ENCODE data around the gene BLOC1S4. TPM values are rescaled to one million over a fixed set of nuclear protein-coding genes. Genes with fewer than 3 reads are reported as not detected.

The BLOC1S4 gene
- total RNA-seq, 1 experiment from 2014 or later = 14.9 TPM

GRCh38 chr4:6710282-6710681 lies 5.7 kb upstream of the BLOC1S4 start:
- peaks cover 25% of the 10 kb centered on the region; the same call in 1 of the 2 replicates for H3K79me2 ChIP-seq (ENCODE audit: insufficient read depth, low read length)
- no CpG with 5 or more reads among the region's 6 CpGs for WGBS (ENCODE audit: extremely low coverage, insufficient read length, low lambda C conversion rate)
- H3K4me2 ChIP-seq (ENCODE audit: insufficient read depth, insufficient read length, low read length) = peak overlapping the region; percentile 93
- H2BK15ac ChIP-seq (ENCODE audit: low read depth, low read length) = no peak overlapping the region
- H4K8ac ChIP-seq (replicated peaks; ENCODE audit: insufficient read length, low read depth, low read length) = no peak overlapping the region
- no peak overlapping the region for H2BK5ac ChIP-seq (ENCODE audit: insufficient read length, low read length)
- peaks cover 42% of the 10 kb centered on the region for H3K27me3 Mint-ChIP-seq (ENCODE audit: low read depth)
- peaks cover 2% of the 10 kb centered on the region for H3K27me3 ChIP-seq (ENCODE audit: insufficient read depth, low read length)
- no peak overlapping the region for H3K27ac ChIP-seq (ENCODE audit: insufficient read length, low read depth, low read length)
- no peaks in the 10 kb centered on the region for H3K9me3 ChIP-seq (ENCODE audit: control insufficient read depth, low read depth, low read length)
- H3K4ac ChIP-seq (ENCODE audit: low read depth, low read length) = no peak overlapping the region
- no peak overlapping the region for H2BK20ac ChIP-seq (ENCODE audit: low read depth, low read length, poor library complexity, severe bottlenecking)
- H3K9me3 Mint-ChIP-seq = peaks cover 2 to 7% of the 10 kb centered on the region in 2 experiments; a peak in 3 of 5 replicates
- H4K20me1 ChIP-seq (ENCODE audit: control insufficient read depth, insufficient read depth, insufficient read length) = no peaks in the 10 kb centered on the region
- H3K23me2 ChIP-seq (ENCODE audit: insufficient read length, low read depth, low read length, poor library complexity, severe bottlenecking) = peaks cover 12% of the 10 kb centered on the region
- H3K9ac ChIP-seq (ENCODE audit: extremely low read depth, insufficient read length, low read length) = peak overlapping the region; percentile 60
- no peak for TF ChIP-seq CTCF (conservative IDR thresholded peaks at IDR 0.05)
- H2AFZ ChIP-seq (ENCODE audit: low read length) = peak overlapping the region; percentile 65
- no peak overlapping the region for H4K5ac ChIP-seq (ENCODE audit: insufficient read length, low read depth, low read length)
- no peak overlapping the region for H2AK5ac ChIP-seq (ENCODE audit: insufficient read length, low read length)
- H3K4me1 Mint-ChIP-seq = peaks cover 16 to 27% of the 10 kb centered on the region in 2 experiments
- no peak overlapping the region for H2BK12ac ChIP-seq (ENCODE audit: insufficient read length, low read depth, low read length)
- no peak overlapping the region for H4K91ac ChIP-seq (ENCODE audit: insufficient read length, low read depth, low read length)
- peak overlapping the region in 1 of 3 experiments; percentile 62; a peak in 1 of 7 replicates for H3K27ac Mint-ChIP-seq
- H3K23ac ChIP-seq (ENCODE audit: insufficient read length, low read depth, low read length) = no peak overlapping the region
- H3K4me3 Mint-ChIP-seq = peak overlapping the region; percentile 99
- peaks cover 11% of the 10 kb centered on the region for H3K79me1 ChIP-seq (ENCODE audit: insufficient read depth, low read depth, low read length, poor library complexity, severe bottlenecking)
- no peak overlapping the region for H3K56ac ChIP-seq (ENCODE audit: insufficient read length, low read depth, low read length)
- peaks cover 19 to 28% (median 24%) of the 10 kb centered on the region in 3 experiments for H3K36me3 Mint-ChIP-seq (ENCODE audit: insufficient read depth in 1 of 3, low read depth in 3 of 3)
- peaks cover 8% of the 10 kb centered on the region for H3K4me1 ChIP-seq (ENCODE audit: insufficient read depth, low read length)
- no peak overlapping the region for H3T11ph ChIP-seq (ENCODE audit: low read length)
- no peak overlapping the region for H2BK120ac ChIP-seq (ENCODE audit: low read depth, low read length, poor library complexity, severe bottlenecking)
- no peak for DNase-seq
- H3K18ac ChIP-seq (ENCODE audit: insufficient read length, low read depth, low read length) = no peak overlapping the region
- H3K14ac ChIP-seq (ENCODE audit: insufficient read depth, low read length) = no peak overlapping the region
